H1 (cell line): Measurements from ENCODE around the gene ACTRT3.

Experiments
- CEBPB ChIP-seq: IDR thresholded peaks from 2 replicates; pipeline ENCODE4 v1.6.1; 2012; ENCODE audit warnings: low read depth, low read length
- EGR1 ChIP-seq: IDR thresholded peaks from 2 replicates; pipeline ENCODE4 v1.6.1; 2011; ENCODE audit warnings: low read depth, low read length, borderline replicate concordance
- EZH2 ChIP-seq: fragments of 200-600 bp; sonication (generic); IDR thresholded peaks from 2 replicates; pipeline ENCODE4 v1.7.1; 2012; ENCODE audit warnings: low read depth, mild to moderate bottlenecking, moderate library complexity, low read length, inconsistent platforms; ENCODE audit not compliant: severe bottlenecking
- GTF2F1 ChIP-seq: IDR thresholded peaks from 2 replicates; pipeline ENCODE4 v1.6.1; 2012; ENCODE audit warnings: low read depth, low read length, improper control_type of control experiment, borderline replicate concordance
- MAFK ChIP-seq: IDR thresholded peaks from 2 replicates; pipeline ENCODE4 v1.6.1; 2012; ENCODE audit warnings: low read depth, mild to moderate bottlenecking, improper control_type of control experiment, low read length
- POLR2AphosphoS5 ChIP-seq: IDR thresholded peaks from 2 replicates; pipeline ENCODE4 v1.6.1; 2011; ENCODE audit warnings: low read depth, low read length
- SP1 ChIP-seq: IDR thresholded peaks from 2 replicates; pipeline ENCODE4 v1.6.1; 2011; ENCODE audit warnings: low read depth, low read length
- ZNF274 ChIP-seq: IDR thresholded peaks from 2 replicates; pipeline ENCODE4 v1.7.0; 2012; ENCODE audit warnings: low read length, borderline replicate concordance; ENCODE audit errors: extremely low read depth
- TF ChIP-seq, protein P1 (sequence below), 3 experiments: IDR thresholded peaks; 1 replicate in 2 of 3; 2 replicates in 1 of 3; pipeline versions ENCODE4 v1.5.1 to v1.6.1; 2011; ENCODE audit warnings: low read length in 3 of 3, mild to moderate bottlenecking in 3 of 3, inconsistent platforms in 2 of 3, low read depth in 1 of 3, moderate library complexity in 1 of 3; ENCODE audit not compliant: insufficient read depth in 1 of 3; ENCODE audit errors: control extremely low read depth in 1 of 3

- TF ChIP-seq, protein P1, sequence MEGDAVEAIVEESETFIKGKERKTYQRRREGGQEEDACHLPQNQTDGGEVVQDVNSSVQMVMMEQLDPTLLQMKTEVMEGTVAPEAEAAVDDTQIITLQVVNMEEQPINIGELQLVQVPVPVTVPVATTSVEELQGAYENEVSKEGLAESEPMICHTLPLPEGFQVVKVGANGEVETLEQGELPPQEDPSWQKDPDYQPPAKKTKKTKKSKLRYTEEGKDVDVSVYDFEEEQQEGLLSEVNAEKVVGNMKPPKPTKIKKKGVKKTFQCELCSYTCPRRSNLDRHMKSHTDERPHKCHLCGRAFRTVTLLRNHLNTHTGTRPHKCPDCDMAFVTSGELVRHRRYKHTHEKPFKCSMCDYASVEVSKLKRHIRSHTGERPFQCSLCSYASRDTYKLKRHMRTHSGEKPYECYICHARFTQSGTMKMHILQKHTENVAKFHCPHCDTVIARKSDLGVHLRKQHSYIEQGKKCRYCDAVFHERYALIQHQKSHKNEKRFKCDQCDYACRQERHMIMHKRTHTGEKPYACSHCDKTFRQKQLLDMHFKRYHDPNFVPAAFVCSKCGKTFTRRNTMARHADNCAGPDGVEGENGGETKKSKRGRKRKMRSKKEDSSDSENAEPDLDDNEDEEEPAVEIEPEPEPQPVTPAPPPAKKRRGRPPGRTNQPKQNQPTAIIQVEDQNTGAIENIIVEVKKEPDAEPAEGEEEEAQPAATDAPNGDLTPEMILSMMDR (IDR thresholded peaks at IDR 0.05; ENCODE audit: control extremely low read depth in 1 of 3, insufficient read depth in 1 of 3, low read depth in 1 of 3, low read length in 3 of 3): peak; percentile 46 to 82 (median 78)
- TF ChIP-seq GTF2F1 (no peak), MAFK (no peak), SP1 (no peak), POLR2AphosphoS5 (no peak), EZH2 (no peak), CEBPB (no peak), EGR1 (no peak), ZNF274 (no peak)
Observed at GRCh38 chr3:169813757-169814517, 44.6 kb upstream of the ACTRT3 start.
